Colonic mucosa (tissue), 4 donors: ENCODE data around the gene FAM124A. TPM values are rescaled to one million over a fixed set of nuclear protein-coding genes. Genes with fewer than 3 reads are reported as not detected.
"Not testable (repeated sequence)": the region's sequence is repeated elsewhere in the genome, so short reads cannot be mapped to it uniquely, and the experiment has no call there.

ENCODE experiments used
- DNase-seq: peaks from one replicate; pipeline ENCODE4 v3.0.0-alpha.2; 2020
- H3K27ac ChIP-seq: fragments of 200-600 bp; one replicate; pipeline ENCODE4 v1.8.0; 2021
- H3K27me3 ChIP-seq: fragments of 200-600 bp; one replicate; pipeline ENCODE4 v1.8.0; 2021
- H3K36me3 ChIP-seq: fragments of 200-600 bp; one replicate; pipeline ENCODE4 v1.8.0; 2021
- H3K4me1 ChIP-seq: fragments of 200-600 bp; one replicate; pipeline ENCODE4 v1.8.0; 2021; ENCODE audit warnings: mild to moderate bottlenecking
- H3K4me3 ChIP-seq: fragments of 200-600 bp; one replicate; pipeline ENCODE4 v1.8.0; 2021
- H3K9ac ChIP-seq, 2 donors: one replicate each; pipeline ENCODE4 v1.7.0; 2013; ENCODE audit warnings: control low read depth in 2 of 2, low read depth in 2 of 2, low read length in 2 of 2
- H3K9me3 ChIP-seq: fragments of 200-600 bp; one replicate; pipeline ENCODE4 v1.8.0; 2021
- intact Hi-C: fragments of 100-400 bp; cut with DNase I; formaldehyde crosslinking; loops from one replicate; pipeline ENCODE4 v1.14.1; 2022
- total RNA-seq, 2 donors: library from RNA; stranded (reverse); fragmentation: NEBNext Ultra II Directional in 1 of 2; extraction: Animal tissue kit (Norgen Biotek cat#: 25700) in 1 of 2; gene quantifications; one replicate each; pipeline ENCODE4 v1.2.1, GENCODE V29; 2021
- TF ChIP-seq, protein P1 (sequence below): fragments of 200-600 bp; IDR thresholded peaks from one replicate; pipeline ENCODE4 v1.8.0; 2022; ENCODE audit warnings: antibody characterized with exemption, mild to moderate bottlenecking
- donor health status: healthy.
- donor health status: DM: no; HTN: no; CAD: no.
- donor health status: DM: no; HTN: no; CAD: no.

FAM124A gene
- total RNA-seq, 2 donors from 2014 or later, result 0.57 to 2.0 TPM

DNA sequence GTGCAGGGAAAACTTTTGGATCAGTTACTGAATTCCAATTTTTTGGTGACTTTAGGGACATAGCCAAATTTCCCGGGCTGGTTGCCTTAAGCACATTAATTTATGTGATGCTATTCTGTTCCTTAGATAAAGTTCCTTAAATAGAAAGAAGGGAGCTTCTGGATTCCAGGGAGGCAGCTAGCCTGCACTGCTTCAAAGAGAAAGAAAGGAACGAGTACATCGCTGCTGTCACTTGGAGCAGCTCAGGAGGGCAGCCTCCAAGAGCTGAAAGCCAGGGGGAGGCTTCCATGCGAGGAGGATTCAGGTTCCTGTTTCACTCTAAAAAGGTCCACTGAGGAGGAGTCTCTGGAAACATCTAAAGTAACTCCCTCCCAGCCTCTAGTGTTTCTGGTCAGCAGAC is 55.7 kb downstream of the FAM124A start:
- no peak overlapping the region for H3K4me3 ChIP-seq
- H3K9ac ChIP-seq, result no peak overlapping the region
- intact Hi-C loops, result no loop called here
- TF ChIP-seq, protein P1, sequence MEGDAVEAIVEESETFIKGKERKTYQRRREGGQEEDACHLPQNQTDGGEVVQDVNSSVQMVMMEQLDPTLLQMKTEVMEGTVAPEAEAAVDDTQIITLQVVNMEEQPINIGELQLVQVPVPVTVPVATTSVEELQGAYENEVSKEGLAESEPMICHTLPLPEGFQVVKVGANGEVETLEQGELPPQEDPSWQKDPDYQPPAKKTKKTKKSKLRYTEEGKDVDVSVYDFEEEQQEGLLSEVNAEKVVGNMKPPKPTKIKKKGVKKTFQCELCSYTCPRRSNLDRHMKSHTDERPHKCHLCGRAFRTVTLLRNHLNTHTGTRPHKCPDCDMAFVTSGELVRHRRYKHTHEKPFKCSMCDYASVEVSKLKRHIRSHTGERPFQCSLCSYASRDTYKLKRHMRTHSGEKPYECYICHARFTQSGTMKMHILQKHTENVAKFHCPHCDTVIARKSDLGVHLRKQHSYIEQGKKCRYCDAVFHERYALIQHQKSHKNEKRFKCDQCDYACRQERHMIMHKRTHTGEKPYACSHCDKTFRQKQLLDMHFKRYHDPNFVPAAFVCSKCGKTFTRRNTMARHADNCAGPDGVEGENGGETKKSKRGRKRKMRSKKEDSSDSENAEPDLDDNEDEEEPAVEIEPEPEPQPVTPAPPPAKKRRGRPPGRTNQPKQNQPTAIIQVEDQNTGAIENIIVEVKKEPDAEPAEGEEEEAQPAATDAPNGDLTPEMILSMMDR, result no peak
- H3K9me3 ChIP-seq, result no peaks in the 10 kb centered on the region
- H3K4me1 ChIP-seq, result no peaks in the 10 kb centered on the region
- no peaks in the 10 kb centered on the region for H3K27me3 ChIP-seq
- no peak for DNase-seq
- H3K27ac ChIP-seq, result no peak overlapping the region
- no peaks in the 10 kb centered on the region for H3K36me3 ChIP-seq

DNA sequence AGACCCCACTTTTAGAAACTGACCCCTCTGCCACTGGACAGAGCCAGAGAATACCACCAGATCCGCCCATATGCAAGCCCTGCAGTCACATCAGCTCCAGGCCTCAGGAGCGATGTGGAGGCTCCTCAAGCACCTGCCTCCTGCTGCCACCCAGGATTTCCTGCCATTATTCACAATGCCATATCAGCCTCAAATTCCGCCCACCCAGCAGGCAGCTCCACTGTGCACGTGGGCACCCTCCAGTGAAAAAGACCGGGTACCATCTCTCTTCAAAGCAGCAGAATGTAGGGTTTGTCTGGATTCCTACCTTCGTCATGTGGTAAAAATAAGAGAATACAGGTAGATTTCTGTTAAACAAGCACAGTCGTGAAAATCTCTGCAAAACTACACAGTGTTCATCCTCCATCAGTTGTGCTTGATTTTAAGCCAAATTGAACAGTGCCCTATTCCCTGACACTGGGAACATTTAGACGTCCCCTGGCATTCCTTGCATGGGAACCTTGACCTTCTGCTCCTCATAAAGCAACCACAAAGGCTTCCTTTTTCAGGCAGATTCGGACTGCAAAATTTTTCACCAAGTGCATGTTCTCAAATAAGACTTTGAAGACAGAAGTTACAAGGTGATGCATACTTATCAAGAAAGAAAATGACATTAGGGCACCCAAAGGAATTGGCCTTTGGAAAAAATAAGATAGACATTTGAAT is 56.4 kb downstream of the FAM124A start:
- Histone ChIP-seq H3K27me3 (no peaks in the 10 kb centered on the region), H3K9me3 (no peaks in the 10 kb centered on the region), H3K36me3 (no peaks in the 10 kb centered on the region), H3K4me1 (no peaks in the 10 kb centered on the region), H3K27ac (no peak overlapping the region), H3K9ac (no peak overlapping the region), H3K4me3 (no peak overlapping the region)
- TF ChIP-seq, protein P1, result no peak
- DNase-seq, result no peak
- intact Hi-C loops, result no loop called here

DNA sequence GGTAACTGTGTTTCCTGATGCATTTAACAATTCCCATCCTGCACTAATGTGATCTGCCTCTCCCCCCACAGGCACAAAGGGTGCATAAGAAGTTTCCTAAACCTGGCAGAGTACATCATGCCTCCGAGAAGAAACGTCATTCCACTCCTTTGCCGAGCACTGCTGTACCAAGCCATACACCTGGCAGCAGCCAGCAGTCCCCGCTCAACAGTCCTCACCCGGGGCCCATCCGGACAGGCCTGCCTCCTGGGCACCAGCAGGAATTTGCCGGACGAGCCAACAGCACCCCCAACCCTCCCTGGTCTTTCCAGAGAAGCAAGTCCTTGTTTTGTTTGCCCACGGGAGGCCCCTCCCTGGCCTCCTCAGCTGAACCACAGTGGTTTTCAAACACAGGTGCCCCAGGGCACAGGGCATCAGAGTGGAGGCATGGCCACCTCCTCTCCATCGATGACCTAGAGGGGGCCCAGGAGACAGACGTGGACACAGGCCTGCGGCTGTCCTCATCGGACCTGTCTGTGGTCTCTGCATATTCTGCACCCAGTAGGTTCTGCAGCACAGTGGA is 58.3 kb downstream of the FAM124A start:
- Histone ChIP-seq H3K4me1 (no peaks in the 10 kb centered on the region), H3K9ac (no peak overlapping the region), H3K27me3 (no peaks in the 10 kb centered on the region), H3K36me3 (no peaks in the 10 kb centered on the region), H3K4me3 (no peak overlapping the region), H3K27ac (no peak overlapping the region), H3K9me3 (no peaks in the 10 kb centered on the region)
- intact Hi-C loops, result no loop called here
- no peak for DNase-seq
- TF ChIP-seq, protein P1, result no peak

DNA sequence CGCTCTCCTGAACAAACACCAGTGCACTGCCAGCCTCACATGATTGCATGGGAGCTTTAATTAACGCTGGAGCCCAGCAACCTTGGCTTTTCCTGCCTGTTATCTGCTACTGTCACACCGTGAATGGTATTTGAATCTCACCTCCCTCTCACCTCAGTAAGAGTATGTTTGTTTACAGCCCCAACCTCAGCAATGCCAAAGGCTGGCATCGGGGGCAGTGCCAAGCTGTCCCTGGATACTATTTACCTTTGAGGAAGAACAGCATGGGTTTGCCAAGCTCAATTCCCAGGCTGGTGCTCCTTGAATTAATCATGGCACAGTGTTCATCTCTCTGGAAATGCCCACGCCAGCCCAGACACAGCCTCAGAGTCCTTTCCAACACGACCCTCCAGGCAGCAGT is 60.1 kb downstream of the FAM124A start:
- Histone ChIP-seq H3K27ac (no peak overlapping the region), H3K9me3 (no peaks in the 10 kb centered on the region), H3K4me3 (no peak overlapping the region), H3K36me3 (no peaks in the 10 kb centered on the region), H3K4me1 (no peaks in the 10 kb centered on the region), H3K9ac (no peak overlapping the region), H3K27me3 (no peaks in the 10 kb centered on the region)
- TF ChIP-seq, protein P1, result no peak
- DNase-seq, result no peak
- intact Hi-C loops, result no loop called here

DNA sequence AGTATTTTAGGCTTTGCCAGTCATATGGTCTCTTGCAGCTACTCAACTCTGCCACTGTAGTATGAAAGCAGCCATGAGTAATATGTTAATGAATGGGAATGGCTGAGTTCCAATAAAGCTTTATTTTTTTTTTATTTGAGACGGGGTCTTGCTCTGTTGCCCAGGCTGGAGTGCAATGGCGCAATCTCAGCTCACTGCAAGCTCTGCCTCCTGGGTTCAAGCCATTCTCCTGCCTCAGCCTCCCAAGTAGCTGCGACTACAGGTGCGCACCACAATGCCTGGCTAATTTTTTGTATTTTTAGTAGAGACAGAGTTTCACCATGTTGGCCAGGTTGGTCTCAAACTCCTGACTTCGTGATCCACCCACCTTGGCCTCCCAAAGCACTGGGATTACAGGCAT is 60.7 kb downstream of the FAM124A start:
- intact Hi-C loops, H3K4me3 ChIP-seq, H3K27ac ChIP-seq, DNase-seq, H3K4me1 ChIP-seq, H3K27me3 ChIP-seq, H3K36me3 ChIP-seq, H3K9me3 ChIP-seq, H3K9ac ChIP-seq: not testable (repeated sequence)

DNA sequence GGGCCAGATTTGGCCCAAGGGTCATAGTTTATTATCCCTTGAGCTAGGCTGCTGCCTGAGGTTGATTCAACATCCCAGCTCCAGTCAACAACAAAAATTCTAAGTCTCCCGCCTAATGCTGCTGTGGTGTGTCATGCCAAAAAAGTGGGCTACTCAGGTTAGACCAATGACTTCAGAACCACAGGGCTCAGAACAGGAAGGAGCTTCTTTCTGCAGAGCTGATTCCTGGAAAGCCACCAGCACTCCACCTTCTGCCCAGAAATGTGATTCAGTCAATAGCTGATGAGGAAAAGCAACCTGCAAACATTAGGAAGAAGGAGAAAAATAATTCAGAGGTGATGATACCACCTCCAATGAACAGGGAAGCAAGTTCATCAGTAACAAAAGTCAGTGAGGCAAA is 61.2 kb downstream of the FAM124A start:
- Histone ChIP-seq H3K27me3 (no peaks in the 10 kb centered on the region), H3K9me3 (no peaks in the 10 kb centered on the region), H3K4me1 (no peaks in the 10 kb centered on the region), H3K27ac (no peak overlapping the region), H3K36me3 (no peaks in the 10 kb centered on the region), H3K9ac (no peak overlapping the region), H3K4me3 (no peak overlapping the region)
- TF ChIP-seq, protein P1, result no peak
- DNase-seq, result no peak
- intact Hi-C loops, result no loop called here
